ENCODE measurements around the gene RBM12.

RBM12 gene

DNA sequence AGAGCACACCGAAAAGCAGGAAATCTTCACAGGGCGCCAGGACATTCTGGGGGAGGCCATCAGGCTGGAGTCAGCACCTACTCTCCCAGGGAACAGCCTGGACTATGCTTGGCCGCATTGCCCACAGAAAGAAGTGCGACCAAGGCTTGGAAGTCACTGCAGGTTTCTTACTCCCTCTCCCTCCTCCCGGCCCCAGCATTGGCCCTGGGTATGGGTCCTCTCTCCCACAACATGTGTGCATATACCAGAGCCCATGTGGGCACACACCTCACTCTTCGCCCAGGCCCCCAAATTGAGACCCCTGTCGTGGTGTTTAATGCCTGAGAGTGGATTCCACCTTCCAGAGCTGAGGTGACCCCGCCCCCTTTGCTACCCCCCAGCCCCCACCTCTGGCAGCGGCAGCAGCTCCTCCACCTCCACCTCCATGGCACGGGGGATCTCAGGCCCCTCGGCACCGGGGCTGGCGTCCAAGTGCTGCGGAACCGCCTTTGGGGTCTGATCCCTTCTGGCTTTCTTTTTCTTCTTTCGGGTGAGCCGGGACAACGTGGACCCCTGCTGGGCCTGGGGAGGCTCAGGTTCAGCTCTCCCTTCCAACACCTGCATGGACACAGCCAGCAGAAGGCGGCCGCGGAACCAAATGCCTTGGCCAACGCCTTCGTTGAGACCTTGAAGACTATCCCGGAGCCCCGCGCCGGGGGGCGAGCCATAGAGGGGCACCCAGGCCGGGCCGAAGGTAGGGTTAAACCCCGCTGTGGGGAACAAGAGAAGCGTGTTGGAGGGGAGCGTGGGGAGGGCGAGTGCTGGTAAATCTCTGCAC, 64.3 kb downstream of the RBM12 start:
- no peak for DNase-seq (ENCODE audit: low spot score)

DNA sequence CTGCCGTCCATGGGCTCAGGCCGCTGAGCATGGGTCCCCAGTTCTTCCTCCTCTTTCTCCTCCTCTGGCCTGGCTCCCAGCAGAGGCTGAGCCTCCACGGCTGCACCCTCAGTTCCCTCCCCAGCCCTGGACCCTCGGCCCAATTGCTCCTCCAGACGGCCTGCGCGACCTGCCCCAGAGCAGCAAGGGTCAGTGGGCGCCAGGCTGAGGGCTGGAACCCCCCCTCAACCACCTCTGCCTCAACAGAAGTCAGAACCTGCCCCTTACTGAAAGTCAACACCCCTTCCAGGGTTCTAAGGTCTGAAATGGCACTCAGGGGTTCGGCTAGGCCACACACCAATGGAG, 65.0 kb downstream of the RBM12 start:
- DNase-seq (ENCODE audit: low spot score), result no peak

Measured in activated CD4-positive, alpha-beta T cell treated with anti-CD3 and anti-CD28 coated beads, Interleukin-2, Interleukin-4, amounts not matched to agents 100 ng/mL and 50 ng/mL, durations not matched to agents 16 hours and 8 hours (primary cell).